Measurements from ENCODE around the gene LRP1B.

Gene LRP1B

DNA sequence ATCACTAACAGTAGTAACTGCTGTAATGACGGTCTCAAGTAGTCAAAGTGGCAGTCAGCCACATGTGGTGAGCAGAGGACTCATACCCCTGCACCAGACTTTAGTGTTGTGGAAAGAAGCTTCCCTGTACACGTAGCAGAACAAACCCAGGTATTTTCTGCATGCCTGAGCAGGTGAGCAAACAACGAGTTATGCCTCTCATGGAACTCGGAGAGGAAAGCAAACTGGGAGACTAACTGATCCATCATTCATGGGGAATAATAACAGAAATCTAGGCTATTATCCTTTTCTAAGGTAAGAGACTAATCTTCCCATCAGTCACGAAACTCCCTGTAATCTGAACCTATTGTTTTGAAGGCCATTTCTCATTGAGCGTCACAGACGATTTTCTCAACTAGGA lies 1855.4 kb downstream of the LRP1B start:
- H3K27ac ChIP-seq, result no peak overlapping the region
- no peak for TF ChIP-seq ZFX (IDR thresholded peaks at IDR 0.05; ENCODE audit: borderline replicate concordance)
- TF ChIP-seq, protein P1, sequence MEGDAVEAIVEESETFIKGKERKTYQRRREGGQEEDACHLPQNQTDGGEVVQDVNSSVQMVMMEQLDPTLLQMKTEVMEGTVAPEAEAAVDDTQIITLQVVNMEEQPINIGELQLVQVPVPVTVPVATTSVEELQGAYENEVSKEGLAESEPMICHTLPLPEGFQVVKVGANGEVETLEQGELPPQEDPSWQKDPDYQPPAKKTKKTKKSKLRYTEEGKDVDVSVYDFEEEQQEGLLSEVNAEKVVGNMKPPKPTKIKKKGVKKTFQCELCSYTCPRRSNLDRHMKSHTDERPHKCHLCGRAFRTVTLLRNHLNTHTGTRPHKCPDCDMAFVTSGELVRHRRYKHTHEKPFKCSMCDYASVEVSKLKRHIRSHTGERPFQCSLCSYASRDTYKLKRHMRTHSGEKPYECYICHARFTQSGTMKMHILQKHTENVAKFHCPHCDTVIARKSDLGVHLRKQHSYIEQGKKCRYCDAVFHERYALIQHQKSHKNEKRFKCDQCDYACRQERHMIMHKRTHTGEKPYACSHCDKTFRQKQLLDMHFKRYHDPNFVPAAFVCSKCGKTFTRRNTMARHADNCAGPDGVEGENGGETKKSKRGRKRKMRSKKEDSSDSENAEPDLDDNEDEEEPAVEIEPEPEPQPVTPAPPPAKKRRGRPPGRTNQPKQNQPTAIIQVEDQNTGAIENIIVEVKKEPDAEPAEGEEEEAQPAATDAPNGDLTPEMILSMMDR (IDR thresholded peaks at IDR 0.05), result no peak

DNA sequence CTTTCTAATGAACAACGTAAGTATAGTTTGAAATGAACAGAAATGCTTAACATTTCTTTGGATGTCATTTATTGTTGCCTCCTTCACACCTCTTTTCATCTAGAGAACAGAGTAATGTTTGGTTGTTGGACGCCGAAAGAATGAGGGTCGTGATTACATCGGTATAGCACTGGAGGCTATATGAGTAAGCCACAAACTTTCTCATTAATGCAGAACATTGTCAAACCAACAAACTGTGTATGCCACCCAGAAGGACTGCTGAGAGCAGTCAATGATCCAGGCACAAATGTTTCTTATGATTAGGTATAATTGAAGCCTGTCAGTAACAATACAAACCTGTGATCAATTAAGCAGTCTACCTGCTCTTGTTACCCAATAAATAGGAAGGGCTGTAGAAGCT lies 1855.9 kb downstream of the LRP1B start:
- no peak for TF ChIP-seq ZFX (IDR thresholded peaks at IDR 0.05; ENCODE audit: borderline replicate concordance)
- TF ChIP-seq, protein P1 (IDR thresholded peaks at IDR 0.05), result no peak
- no peak overlapping the region for H3K27ac ChIP-seq

DNA sequence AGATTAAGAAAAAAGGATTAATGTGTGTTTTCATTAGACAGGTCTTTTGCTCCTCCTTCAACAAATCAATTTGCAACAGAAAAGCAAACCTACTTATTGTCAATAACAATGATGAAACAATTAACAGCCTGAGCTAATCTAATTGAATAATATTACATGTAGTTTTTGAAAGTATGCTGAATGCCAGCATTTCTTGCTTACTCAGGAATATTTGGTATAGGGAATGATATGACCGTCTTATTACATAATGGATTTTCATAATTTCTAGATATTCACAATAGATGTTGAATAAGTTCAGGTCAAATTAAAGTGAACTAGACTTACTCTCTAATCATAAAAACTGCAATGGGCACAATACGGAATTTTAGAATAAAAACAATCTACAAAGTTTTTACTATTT lies 1856.9 kb downstream of the LRP1B start:
- no peak overlapping the region for H3K27ac ChIP-seq

DNA sequence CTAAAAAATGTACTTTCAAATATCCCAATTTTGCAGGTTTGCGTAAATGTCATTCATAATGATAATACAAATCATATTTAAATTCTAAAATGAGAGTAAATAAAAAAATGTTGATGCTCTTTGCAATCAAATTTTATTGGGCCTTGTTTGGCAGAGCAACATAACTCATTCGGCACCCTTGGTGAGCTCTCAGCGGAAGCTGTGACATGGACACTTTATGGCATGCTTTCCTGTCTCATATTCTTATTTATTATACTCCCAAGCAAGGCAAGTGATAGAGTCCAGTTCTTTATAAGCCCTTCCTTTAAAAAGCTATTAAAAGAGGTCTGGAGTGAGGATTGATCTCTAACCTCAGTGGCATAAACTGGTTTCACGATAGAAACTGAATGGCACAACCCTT lies 1857.4 kb downstream of the LRP1B start:
- no peak overlapping the region for H3K27ac ChIP-seq
- TF ChIP-seq ZFX (IDR thresholded peaks at IDR 0.05; ENCODE audit: borderline replicate concordance), result no peak
- TF ChIP-seq, protein P1 (IDR thresholded peaks at IDR 0.05), result no peak

More for the DNA sequence above, 1856.9 kb downstream of the LRP1B start:
- no peak for TF ChIP-seq ZFX (IDR thresholded peaks at IDR 0.05; ENCODE audit: borderline replicate concordance)
- TF ChIP-seq, protein P1 (IDR thresholded peaks at IDR 0.05), result no peak

DNA sequence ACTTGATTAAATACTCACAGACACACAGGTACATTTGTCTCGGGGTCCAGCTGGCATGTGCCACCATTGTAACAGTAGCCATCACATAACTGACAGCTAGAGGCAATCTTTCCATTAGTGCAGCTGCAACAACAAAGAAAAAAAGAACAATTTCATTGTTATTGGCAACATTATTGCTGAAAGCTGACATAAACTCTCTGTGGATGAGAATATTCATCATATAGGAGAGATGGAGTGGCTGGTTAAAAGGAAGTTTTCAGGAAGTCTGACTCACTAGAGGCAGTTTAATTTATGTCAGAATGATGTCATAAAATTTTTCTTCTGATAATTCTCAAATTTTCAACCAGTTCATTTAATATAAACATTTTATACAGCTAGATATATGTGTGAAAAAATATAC lies 1860.6 kb downstream of the LRP1B start:
- no peak for TF ChIP-seq ZFX (IDR thresholded peaks at IDR 0.05; ENCODE audit: borderline replicate concordance)
- TF ChIP-seq, protein P1 (IDR thresholded peaks at IDR 0.05), result no peak
- no peak overlapping the region for H3K27ac ChIP-seq

DNA sequence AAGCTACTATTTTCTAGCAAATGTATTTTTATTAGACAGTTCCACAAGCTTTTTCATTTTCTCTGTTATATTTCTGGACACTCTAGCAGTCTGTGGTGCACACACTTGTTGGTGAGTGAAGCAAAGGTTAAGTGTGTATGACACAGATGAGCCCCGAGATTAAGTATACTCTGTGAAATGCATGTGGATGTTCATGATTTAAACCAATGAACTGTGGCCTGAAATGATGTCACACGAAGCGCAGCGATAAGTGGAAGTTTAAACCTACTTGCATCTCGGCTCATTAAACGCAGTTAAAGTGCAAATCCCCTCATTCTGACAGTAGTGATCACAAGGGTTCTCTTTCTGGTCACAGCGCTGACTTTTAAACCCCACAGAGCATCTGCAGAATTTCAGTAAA lies 1861.8 kb downstream of the LRP1B start:
- no peak for TF ChIP-seq ZFX (IDR thresholded peaks at IDR 0.05; ENCODE audit: borderline replicate concordance)
- TF ChIP-seq, protein P1 (IDR thresholded peaks at IDR 0.05), result no peak
- no peak overlapping the region for H3K27ac ChIP-seq

DNA sequence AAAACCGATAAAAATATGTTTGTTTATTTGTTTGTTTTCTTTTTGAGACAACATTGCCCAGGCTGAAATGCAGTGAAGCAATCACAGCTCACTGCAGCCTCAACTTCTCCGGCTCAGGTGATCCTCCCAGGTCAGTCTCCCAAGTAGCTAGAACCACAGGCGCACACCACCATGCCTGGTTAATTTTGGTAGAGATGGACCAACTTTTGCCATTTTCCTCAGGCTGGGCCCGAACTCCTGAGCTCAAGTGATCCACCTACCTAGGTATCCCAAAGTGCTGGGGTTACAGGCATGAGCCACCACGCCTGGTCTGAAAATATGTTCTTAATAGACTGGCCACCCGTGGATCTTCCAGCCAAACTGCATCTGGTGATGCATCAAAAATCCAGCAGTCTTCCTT lies 1867.9 kb downstream of the LRP1B start:
- TF ChIP-seq, protein P1 (IDR thresholded peaks at IDR 0.05), result no peak
- no peak for TF ChIP-seq ZFX (IDR thresholded peaks at IDR 0.05; ENCODE audit: borderline replicate concordance)
- no peak overlapping the region for H3K27ac ChIP-seq
